GM21360 (cell line): ENCODE results near the gene RSPH4A.
"Not testable (repeated sequence)": the region's sequence is repeated elsewhere in the genome, so short reads cannot be mapped to it uniquely, and the experiment has no call there.

Source experiments
- ATAC-seq: cut with Tn5 transposase; IDR thresholded peaks from one replicate; pipeline ENCODE4 v1.9.1; 2021; ENCODE audit warnings: mild to moderate bottlenecking, moderate library complexity; ENCODE audit not compliant: unreplicated experiment

Gene RSPH4A

DNA sequence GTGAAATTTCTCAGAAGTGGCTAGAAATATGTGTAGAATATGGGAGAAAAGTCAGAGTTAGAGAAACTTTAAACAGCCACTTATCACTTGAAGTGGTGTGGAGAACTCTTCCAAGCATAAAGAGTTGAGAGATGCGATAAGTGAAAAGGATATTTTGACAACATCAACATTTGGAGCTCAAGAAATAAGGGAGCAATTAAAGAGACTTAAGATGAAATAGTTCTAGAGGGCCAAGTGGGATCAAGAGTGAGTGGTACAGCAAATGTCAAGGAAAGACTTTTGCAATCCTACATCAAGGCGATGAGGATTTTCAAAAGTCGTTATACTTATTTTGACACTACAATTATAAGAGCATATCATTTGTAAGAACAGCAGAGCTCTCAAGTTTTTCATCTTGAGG is 9.6 kb downstream of the RSPH4A start:
- no peak for ATAC-seq

DNA sequence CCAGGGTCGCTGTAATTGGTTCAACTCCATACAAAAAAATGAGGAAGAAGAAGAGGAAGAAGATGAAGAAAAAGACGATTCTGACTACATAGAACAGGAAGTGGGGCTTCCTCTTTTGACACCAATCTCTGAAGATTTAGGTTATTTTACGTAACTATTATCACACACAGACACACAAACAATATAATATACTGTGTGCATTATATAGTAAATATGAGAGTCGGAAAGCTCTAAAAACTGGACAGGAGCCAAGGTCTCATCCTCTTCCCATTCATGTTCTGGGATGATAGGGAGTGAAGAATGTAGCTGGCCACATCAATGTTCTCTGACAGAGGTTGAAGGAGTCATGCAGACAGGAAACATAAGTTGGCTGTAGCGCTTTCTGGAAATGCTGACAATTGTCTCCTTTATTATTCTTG is 13.3 kb downstream of the RSPH4A start:
- no peak for ATAC-seq

DNA sequence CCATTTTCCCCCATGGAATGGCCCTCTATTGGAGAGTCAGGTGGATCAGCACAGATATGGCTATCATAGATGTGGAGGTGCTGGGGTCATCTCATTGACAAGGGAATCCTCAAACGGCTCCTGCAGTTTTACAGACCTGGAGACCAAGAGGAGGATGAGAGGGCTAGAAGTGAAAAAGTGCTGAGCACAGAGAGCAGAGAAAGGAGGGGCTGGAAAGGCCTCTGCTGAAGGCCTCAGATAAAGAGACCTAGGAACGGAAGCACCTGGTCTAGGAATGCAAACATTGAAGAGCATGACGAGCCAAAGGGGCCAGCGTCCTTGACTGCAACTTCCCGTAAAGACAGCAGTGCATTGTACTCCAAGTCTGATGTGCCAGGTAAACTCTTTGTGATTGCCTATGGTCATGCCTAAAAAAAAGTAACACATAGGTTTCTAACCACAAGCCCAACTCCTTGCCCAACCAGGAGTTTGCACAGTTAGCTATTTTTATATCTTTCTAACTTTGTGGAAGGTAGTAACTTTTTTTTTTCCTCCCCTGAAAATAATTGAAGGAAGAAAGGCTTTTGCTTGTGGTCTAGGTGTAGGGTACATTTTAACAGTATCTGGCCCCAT is 15.2 kb downstream of the RSPH4A start:
- no peak for ATAC-seq

DNA sequence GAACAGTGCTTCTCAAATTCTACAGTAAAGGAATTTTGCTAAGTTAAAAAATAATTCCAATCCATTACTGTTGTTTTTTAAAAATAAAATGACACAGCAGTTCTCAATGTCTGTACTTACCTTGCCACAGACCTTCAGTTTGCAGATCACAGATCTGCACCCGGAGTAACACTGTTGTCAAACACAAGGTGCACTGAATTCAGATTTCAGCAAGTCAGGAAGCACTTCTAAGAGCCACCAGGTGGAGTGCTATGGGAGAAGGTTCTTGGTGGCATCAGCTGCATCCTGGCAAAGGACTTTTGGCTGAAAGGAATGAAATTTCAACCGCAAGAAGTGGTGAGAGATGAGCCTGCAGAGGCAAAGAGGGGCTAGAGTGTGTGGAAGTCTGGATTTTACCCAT is 17.4 kb downstream of the RSPH4A start:
- ATAC-seq = no peak

DNA sequence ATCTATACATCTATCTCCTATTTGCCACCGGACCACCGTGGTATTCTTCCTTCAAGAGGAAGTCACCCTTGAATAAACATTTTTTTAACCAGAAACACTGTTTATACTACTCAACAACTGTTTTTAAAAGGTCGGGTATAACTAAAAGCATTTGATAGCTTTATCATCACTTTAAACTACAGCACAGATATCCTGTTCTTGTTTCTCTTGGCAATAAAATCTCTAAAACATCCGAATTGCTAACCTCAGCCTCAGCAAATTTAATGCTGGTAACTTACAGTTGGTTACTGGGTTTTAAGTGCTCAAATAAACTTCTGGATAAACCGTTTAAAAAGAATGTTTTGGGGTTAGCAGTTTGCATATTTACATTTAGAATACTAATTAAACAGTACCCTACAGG is 31.9 kb downstream of the RSPH4A start:
- no peak for ATAC-seq

DNA sequence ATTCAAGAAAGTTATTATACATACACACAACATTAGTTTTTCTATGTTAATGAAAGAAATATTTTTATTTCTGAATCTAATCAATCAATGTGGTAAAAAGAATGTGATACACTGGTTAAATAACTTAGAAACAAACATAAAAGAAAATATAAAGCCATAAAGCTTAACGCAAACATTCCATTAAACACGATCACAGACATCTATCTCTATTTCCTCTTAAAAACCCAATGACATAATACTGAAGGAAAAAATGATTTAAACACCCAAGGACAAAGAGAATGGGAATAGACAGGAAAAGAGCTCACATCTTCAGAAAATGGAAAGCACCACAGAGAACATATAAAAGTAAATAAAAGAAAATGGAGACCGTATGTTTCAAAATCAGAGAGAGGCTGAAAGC is 32.9 kb downstream of the RSPH4A start:
- ATAC-seq = no peak

DNA sequence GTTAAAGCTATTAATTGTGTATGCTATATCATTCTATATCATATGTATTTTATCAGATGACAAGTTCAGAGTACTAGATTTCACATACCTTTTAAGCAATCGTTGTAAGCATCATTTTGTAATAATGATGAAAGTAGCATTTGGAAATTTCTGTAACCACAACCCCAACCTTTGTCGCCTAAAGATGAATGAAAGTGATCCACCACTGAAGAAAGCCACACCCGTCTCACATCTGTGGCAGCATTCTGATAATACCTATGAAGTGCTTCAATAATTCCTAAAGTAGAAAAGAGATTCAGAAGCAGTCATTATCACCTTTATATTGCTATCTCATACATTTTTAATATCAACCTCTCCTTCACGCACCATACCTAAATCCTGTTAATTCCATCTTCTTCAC is 35.6 kb downstream of the RSPH4A start:
- no peak for ATAC-seq

DNA sequence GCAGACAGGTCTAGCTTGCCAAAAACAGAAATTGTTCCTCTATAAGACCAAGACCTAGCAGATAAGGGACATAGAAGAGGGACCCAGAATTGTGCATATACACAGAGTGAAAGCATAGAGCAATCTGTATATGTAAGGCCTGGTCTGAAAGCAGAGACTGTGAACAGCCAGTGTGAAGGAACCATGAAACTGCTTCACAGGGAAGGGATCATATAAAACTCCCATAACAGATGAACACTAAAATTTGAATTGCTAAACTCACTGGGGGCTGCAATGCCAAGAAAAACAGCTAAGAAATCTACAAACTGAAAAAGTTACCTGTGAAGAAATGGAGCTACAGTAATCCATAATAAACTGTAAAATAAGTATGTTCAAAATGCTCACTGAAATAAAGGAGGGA is 45.3 kb downstream of the RSPH4A start:
- no peak for ATAC-seq

DNA sequence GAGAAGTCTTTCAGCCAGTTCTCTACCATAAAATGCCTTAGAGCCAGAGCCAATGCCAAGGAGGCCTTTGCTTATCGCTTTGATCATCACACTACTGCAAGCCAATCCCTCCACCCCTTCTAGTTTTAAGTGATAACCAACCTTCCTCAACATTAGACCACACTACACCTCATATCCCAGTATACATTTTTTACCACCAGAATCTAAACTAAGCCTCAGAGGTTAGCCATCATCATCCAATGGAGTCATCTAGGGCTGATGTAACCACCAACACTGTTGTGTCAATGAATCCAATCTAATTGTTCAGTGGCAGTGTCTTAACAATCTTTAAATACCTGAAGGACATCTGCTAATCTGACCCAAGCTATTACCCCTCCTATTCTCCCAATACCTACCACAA is 45.9 kb downstream of the RSPH4A start:
- no peak for ATAC-seq

DNA sequence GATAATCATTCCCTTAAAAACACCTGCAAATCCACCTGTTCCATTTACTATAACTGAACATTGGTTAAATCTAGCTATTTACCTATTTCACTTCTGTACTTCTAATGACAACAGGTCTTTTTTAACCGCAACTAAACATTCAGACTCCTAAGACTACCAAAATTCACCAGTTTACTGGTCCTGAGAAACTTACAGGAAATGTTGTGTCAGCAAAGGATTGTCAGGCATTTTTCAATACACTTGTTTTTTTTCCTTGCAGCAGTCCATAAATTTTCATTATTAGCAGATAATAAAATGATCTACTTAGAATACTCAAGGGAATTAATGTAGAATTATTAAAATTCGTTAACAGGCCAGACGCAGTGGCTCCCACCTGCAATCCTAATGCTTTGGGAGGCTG is 47.0 kb downstream of the RSPH4A start:
- ATAC-seq = no peak

DNA sequence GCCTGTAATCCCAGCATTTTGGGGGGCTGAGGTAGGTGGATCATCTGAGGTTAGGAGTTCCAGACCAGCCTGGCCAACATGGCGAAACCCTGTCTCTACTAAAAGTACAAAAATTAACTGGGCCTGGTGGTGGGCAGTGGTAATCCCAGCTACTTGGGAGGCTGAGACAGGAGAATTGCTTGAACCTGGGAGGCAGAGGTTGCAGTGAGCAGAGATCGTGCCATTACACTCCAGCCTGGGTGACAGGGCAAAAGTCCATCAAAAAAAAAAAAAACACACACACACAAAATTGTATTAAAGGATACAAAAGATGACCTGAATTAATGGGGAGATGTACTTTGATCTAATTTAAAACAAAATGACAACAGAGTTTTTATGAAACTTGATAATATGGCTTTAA is 47.9 kb downstream of the RSPH4A start:
- not testable (repeated sequence) for ATAC-seq

DNA sequence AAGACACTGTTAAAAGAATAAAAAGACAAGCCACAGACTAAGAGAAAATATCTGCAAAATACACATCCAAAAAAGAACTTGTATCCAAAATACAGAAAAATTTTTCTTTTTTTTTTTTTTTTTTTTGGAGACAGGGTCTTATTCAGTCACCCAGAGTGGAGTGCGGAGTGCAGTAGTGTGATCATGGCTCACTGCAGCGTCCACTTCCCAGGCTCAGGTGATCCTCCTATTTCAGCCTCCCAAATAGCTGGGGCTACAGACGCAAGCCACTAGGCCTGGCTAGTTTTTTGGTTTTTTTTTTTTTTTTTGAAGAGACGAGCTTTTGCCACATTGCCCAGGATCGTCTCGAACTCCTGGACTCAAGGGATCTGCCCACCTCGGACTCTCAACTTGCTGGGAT is 49.2 kb downstream of the RSPH4A start:
- no peak for ATAC-seq

DNA sequence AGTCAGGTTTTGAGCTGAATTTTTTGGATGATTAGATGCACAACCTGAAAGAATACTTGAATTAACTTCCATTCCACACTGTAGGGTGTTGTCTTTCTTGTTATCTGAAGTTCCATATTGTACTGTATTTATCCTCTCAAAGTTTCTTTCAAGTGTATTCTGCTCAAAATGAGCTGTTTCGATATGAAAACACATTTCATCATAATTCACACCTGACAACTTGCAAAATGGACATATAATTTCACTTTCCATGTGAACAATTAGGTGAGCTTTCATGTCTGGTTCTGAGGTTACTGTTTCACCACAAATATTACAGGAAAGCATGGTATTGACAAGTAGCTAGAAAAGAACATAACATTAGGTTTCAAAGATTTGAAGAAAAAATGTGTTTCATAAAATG is 50.6 kb downstream of the RSPH4A start:
- ATAC-seq = peak; percentile 54

DNA sequence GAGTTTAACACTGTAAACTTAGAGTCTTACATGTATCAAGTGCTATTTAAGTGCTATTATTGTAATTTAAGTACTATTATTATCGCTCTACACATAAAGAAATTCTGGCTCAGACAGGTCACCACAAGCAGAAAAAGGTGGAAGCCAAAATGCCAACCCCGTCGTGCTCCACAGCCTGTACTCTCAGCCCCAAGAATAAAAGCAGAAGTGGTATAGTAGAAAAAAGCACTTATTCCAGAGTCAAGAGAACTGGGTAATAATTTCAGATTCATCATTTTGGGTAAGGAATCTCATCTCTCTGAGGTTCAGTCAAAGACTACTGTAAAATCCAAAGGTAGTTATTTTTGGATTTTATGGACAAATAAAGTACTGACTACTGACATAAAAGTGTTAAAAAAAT is 51.3 kb downstream of the RSPH4A start:
- peak; percentile 31 for ATAC-seq

DNA sequence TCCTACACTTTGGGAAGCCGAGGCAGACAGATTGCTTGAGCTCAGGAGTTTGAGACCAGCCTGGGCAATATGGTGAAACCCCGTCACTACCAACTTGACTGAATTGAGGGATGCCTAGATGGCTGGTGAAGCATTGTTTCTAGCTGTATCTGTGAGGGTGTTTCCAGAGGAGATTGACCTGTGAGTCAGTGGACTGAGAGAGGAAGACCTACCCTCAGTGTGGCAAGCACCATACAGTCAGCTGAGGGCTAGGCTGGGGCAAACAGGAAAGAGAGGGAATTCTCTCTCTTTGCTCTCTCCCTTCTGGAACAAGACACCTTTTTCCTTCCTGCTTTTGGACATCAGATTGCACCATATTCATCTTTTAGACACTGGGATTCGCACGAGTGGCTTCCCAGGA is 56.0 kb downstream of the RSPH4A start:
- no peak for ATAC-seq

DNA sequence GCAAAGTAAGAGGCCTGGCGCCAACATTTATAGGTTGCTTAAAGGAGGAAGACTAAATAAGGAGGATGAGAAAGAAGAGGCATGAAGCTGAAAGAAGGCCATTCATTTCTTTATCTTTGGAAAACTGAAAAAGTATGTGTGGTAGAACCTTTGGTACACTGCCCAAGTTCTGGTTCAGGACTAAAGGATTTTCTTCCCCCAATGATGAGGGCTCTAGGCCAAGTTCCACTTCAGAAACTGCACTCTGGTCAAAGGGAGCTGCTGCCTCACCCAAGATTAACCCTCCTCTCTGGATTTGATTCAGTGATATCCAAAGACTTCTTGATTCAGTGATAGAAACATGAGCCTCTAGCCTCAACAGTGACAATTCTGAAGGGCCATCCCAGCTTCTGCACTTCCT is 59.7 kb downstream of the RSPH4A start:
- no peak for ATAC-seq

DNA sequence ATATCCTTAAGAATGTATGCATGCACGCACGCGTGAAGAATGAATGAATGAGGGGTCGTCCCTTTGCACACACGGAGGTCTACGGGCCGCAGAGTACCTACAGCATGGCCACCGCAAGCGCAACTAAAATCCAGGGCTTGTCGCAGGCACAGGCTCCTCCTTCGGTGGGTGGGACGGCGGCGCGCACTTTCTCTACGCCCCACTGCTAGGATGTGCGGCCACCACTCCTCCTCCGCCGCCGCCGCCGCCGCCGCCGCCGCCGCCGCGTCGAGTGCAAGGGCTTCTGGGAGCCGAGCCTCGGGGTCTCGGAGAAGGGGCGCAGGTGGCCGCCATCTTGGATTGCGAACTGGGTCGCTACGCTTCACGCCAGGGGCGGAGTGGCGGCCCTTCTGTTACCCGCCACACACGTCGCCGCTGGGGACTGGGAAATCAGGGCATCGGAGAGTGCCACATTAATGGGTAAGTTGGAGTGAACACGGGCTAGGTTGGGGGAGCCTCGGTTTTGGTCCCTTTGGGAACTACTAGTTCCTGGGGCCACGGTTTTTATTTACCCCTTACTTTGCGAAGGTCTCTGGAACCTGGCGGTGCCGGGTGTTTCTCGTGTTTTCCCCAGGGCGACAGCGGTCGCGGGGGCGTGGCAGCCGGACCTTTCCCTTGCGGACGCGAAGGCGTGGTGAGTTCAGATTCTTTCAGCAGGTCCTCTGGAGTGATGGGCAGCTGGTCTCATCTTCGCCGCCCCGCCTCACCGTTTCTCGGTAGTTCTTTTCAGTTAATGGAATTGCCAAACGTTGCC is 64.8 kb downstream of the RSPH4A start, which contains the start of gene KPNA5:
TSS of gene KPNA5 (plus strand) at position 332 of the 793 bp plus-strand sequence. CDS start at position 456, 124 bp downstream.
- peak; percentile 92 for ATAC-seq

DNA sequence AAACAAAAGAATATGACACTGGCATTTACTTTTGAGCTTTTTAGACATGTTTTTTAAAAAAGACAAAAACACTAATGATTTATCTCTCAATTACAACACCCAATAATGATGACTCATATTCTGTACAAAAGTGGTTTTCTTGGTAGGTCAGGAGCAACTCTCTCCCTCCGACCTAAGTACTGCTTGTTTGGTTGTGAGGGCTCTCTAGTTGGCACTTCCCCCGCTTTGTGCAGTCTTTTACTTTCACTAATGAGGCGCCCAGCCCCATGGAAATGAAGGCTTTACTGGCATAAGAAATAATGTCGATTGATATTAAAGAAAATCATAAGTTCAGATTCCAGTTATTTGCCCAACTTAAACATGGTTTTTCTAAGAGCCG is 66.0 kb downstream of the RSPH4A start:
- peak; percentile 30 for ATAC-seq
